NT2/D1 (cell line): ENCODE results near the gene PLXNA4.

Experiments used
- SUZ12 ChIP-seq: IDR thresholded peaks from 2 replicates; pipeline ENCODE4 v1.6.1; 2011; ENCODE audit not compliant: insufficient read length, insufficient read depth; ENCODE audit errors: extremely low read depth
- YY1 ChIP-seq: IDR thresholded peaks from 2 replicates; pipeline ENCODE4 v1.6.1; 2011; ENCODE audit not compliant: insufficient read length, insufficient read depth
- ZNF274 ChIP-seq: IDR thresholded peaks from 2 replicates; pipeline ENCODE4 v1.6.1; 2011; ENCODE audit warnings: mild to moderate bottlenecking, low read depth, low read length

- no peak for TF ChIP-seq YY1
- TF ChIP-seq ZNF274 = no peak
- TF ChIP-seq SUZ12 = no peak
Measured at GRCh38 chr7:132123773-132124172, 452.5 kb downstream of the PLXNA4 start.
